Measurements from ENCODE around the gene SENP1. TPM values are rescaled to one million over a fixed set of nuclear protein-coding genes. Genes with fewer than 3 reads are reported as not detected.

SENP1 gene
- total RNA-seq, 1 experiment from 2014 or later = 23.0 TPM

- intact Hi-C loops (cut with micrococcal nuclease; ENCODE audit: unreplicated experiment) = loop anchor here (5.0 to 10.0 kb wide), 2 partner anchors 125 to 322 kb away; partner anchors contain the start of genes RPAP3 and VDR
Measured at GRCh38 chr12:48029491-48030172, 76.2 kb downstream of the SENP1 start.

DNA sequence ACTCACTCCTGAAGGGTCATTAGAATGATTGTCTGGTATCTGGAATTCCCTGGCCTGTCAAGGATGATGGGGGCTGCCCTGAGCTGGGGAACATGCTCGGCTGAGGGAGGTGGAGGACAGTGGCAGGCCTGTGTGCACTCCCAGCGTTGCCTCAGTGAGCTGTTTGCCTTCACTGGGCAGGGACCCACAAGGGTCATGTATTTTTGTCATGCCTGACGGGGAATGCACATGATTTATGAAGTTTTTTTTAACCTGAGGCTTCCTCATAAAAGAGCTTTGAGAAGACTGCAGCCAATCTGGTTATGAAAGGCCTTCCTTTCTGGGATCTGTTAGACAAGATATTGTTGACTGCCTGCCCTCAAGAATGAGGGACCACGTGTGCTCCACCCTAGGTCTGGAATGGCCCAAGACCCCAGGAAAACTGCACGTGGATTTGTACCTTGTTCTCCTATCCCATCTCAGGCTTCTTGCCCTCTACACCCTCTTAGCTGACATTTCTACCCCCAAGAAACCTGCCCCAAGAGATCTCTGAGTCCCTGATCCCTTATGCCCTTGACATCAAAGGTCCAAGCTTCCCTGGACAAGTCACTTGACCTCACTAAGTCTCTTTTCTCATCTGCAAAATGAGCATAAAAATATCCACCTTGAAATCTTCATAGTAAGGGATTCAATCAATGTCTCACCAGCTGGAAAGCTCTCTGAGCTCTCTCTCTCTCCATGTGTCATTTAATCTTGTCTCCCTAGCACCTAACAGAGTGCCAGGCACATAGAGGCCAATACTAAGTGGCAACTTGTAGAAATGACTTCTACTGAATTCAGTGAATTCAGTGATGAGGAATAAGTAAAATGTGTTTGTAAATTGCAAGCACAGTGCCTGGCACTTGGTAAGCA, 77.1 kb downstream of the SENP1 start:
- no peak overlapping the region for H2AFZ ChIP-seq
- ChIA-PET CTCF (no interaction called here), POLR2A (ENCODE audit: unreplicated experiment) (interaction anchor here (0.6 kb wide), 1 partner anchor 49 kb away, joined by 3 read pairs; no protein-coding TSS in a partner anchor)
- TF ChIP-seq EZH2 (IDR thresholded peaks at IDR 0.05; ENCODE audit: low read depth) = no peak
- TF ChIP-seq, protein P1, sequence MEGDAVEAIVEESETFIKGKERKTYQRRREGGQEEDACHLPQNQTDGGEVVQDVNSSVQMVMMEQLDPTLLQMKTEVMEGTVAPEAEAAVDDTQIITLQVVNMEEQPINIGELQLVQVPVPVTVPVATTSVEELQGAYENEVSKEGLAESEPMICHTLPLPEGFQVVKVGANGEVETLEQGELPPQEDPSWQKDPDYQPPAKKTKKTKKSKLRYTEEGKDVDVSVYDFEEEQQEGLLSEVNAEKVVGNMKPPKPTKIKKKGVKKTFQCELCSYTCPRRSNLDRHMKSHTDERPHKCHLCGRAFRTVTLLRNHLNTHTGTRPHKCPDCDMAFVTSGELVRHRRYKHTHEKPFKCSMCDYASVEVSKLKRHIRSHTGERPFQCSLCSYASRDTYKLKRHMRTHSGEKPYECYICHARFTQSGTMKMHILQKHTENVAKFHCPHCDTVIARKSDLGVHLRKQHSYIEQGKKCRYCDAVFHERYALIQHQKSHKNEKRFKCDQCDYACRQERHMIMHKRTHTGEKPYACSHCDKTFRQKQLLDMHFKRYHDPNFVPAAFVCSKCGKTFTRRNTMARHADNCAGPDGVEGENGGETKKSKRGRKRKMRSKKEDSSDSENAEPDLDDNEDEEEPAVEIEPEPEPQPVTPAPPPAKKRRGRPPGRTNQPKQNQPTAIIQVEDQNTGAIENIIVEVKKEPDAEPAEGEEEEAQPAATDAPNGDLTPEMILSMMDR (conservative IDR thresholded peaks at IDR 0.05) = no peak
- H3K27ac ChIP-seq = no peak overlapping the region
- H3F3A ChIP-seq (ENCODE audit: insufficient read depth, low read depth) = peaks cover 5% of the 10 kb centered on the region
- no peaks in the 10 kb centered on the region for H3K9me2 ChIP-seq (ENCODE audit: insufficient read depth)
- no peaks in the 10 kb centered on the region for H4K20me1 ChIP-seq (ENCODE audit: insufficient read depth)
- peaks cover 12% of the 10 kb centered on the region for H3K4me1 ChIP-seq (replicated peaks; ENCODE audit: insufficient read depth)
- intact Hi-C loops (cut with micrococcal nuclease; ENCODE audit: unreplicated experiment) = loop anchor here (10.0 kb wide), 1 partner anchor 124 kb away; the partner anchor contains the start of gene VDR
- BruUV-seq (replicated peaks) = no TSS peak
- H3K27me3 ChIP-seq (ENCODE audit: insufficient read depth, low read depth) = 0 out of 2 replicates have a peak, but pooled peaks cover 14% of the 10 kb centered on the region
- DNase-seq = no peak
- no peak overlapping the region for H3K4me3 ChIP-seq
- H3K9me3 ChIP-seq (ENCODE audit: insufficient read depth, low read depth) = no peaks in the 10 kb centered on the region
- H3K36me3 ChIP-seq (ENCODE audit: low read depth) = no peaks in the 10 kb centered on the region
- no peaks in the 10 kb centered on the region for H3K79me2 ChIP-seq (ENCODE audit: low read depth)
- no peak overlapping the region for H3K4me2 ChIP-seq

More at GRCh38 chr12:48029491-48030172, 76.2 kb downstream of the SENP1 start:
- no TSS peak for BruUV-seq (replicated peaks)
- no peak for DNase-seq
- TF ChIP-seq, protein P1 (conservative IDR thresholded peaks at IDR 0.05) = no peak
- no peak for TF ChIP-seq EZH2 (IDR thresholded peaks at IDR 0.05; ENCODE audit: low read depth)
- Histone ChIP-seq H3K9me3 (ENCODE audit: insufficient read depth, low read depth) (no peaks in the 10 kb centered on the region), H3K79me2 (ENCODE audit: low read depth) (no peaks in the 10 kb centered on the region), H3K4me3 (no peak overlapping the region), H3F3A (ENCODE audit: insufficient read depth, low read depth) (no peaks in the 10 kb centered on the region), H4K20me1 (ENCODE audit: insufficient read depth) (no peaks in the 10 kb centered on the region), H3K27me3 (ENCODE audit: insufficient read depth, low read depth) (0 out of 2 replicates have a peak, but pooled peaks cover 11% of the 10 kb centered on the region), H3K4me1 (replicated peaks; ENCODE audit: insufficient read depth) (peaks cover 6% of the 10 kb centered on the region; the same call in 1 of the 2 replicates), H3K4me2 (no peak overlapping the region), H2AFZ (no peak overlapping the region), H3K9me2 (ENCODE audit: insufficient read depth) (no peaks in the 10 kb centered on the region), H3K36me3 (ENCODE audit: low read depth) (no peaks in the 10 kb centered on the region), H3K27ac (no peak overlapping the region)
- POLR2A ChIA-PET (ENCODE audit: unreplicated experiment) = interaction anchor here (0.6 kb wide), 1 partner anchor 752 kb away, joined by 8 read pairs; no protein-coding TSS in a partner anchor
- CTCF ChIA-PET = no interaction called here
